B cell (primary cell): ENCODE data around the gene TRIM27.
"Not testable (repeated sequence)": the region's sequence is repeated elsewhere in the genome, so short reads cannot be mapped to it uniquely, and the experiment has no call there.

Experiments used
- CTCF ChIP-seq: fragments of 200-600 bp; IDR thresholded peaks from one replicate; pipeline ENCODE4 v1.8.0; 2022; ENCODE audit warnings: antibody characterized with exemption, mild to moderate bottlenecking
- EZH2 ChIP-seq: IDR thresholded peaks from 2 replicates; pipeline ENCODE4 v1.6.1; 2012; ENCODE audit warnings: borderline replicate concordance, low read depth, mild to moderate bottlenecking, moderate library complexity, low read length; ENCODE audit not compliant: insufficient read depth, poor library complexity, severe bottlenecking

GRCh38 chr6:28957795-28958314 is 34.1 kb upstream of the TRIM27 start:
- TF ChIP-seq EZH2, CTCF: not testable (repeated sequence)
